Skin epidermis (tissue), 12 donors: Measurements from ENCODE around the gene PRDM16.
A peak's percentile ranks its signal among the peaks of the same experiment; 100 is the strongest.

Experiments
- H3K27ac ChIP-seq, 21 experiments: fragments of 200-600 bp; sonication (generic) in 11 of 21; one replicate each; pipeline ENCODE4 v1.5.0; 2020; ENCODE audit warnings: mild to moderate bottlenecking in 3 of 21, inconsistent platforms in 2 of 21, moderate library complexity in 2 of 21
- H3K4me3 ChIP-seq, 7 experiments: fragments of 200-600 bp; sonication (generic) in 2 of 7; one replicate each; pipeline ENCODE4 v1.5.0; 2020; ENCODE audit warnings: inconsistent platforms in 2 of 7, mild to moderate bottlenecking in 2 of 7, moderate library complexity in 1 of 7

The PRDM16 gene

DNA sequence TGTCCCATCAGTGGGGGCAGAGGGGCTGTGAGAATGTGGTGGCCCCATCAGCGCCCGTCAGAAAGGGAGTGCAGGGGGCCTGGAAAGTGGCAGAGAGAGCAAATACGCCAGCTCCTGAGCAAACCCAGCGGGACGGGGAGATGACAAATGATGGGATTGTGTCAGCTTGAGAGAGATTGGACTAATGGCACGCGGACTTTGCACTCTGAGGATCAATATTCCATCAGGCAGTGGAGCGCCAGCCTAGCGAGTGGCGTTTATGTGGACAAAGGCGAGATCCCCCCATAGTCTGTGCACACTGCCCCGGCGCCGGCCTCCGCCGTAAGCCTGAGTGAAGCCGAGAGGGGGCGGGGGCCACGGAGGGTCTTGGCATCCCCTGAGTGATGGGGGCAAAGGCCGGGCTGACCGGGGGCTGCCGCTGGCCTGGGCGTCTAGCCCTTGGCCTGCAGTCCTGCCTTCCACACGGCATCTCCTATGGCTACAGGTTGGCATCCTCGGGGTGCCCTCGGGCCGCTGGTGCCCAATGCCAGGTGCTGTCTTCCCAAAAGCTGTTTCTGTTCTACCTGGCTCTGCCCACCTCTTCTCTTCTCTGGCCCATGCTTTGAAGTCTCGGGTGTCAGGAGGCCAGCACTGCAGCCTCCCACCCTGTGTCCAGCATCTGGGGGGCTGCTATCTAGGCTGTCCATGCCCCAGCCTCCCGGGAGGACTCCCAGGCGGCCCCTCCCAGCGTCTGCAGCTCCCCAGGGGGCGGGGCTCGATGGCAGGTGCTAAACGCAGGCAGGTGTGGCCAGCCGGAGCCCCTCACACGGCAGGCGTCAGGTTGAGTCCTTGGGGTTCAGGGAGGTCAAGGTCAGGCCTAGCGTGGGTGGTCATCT is 46.5 kb downstream of the PRDM16 start:
- Histone ChIP-seq H3K27ac (no peak overlapping the region), H3K4me3 (no peak overlapping the region)

DNA sequence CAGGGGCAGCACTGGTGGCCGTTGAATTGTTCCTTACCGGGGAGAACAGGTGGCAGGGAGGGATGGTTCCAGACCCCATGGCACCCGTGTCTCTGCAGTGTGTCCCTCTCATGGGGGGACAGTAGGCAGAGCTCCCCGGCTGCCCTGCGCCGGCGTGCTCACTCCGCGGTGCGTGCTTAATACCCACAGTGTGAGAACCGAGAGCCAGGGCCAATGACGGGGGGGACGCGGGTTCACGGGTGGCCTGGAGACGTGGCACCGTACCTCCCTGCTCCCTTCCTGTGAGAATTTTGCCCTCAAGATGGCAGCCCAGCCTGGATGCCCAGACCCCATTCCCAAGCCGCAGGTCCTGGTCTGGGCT is 47.1 kb downstream of the PRDM16 start:
- no peak overlapping the region for H3K27ac ChIP-seq
- H3K4me3 ChIP-seq = no peak overlapping the region

DNA sequence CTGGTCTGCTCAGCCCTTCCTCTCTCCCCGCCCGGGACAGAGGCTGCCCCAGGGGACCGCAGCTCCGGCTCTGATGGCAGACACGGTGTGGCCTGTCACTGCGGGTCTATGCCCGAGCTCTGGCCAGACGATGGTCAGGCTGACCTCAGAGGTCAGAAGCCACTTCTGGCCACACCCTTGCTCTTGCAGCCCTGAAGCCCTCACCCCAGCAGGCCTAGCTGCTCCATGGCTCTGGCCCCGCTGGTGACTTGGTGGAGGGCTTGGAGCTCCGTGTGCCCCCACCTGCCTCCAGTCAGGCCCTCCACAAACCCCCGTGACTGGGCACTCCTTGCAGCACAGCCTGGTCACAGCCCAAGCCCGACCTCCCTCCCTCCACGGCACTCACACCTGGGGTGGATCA is 47.6 kb downstream of the PRDM16 start:
- H3K27ac ChIP-seq = no peak overlapping the region
- no peak overlapping the region for H3K4me3 ChIP-seq

DNA sequence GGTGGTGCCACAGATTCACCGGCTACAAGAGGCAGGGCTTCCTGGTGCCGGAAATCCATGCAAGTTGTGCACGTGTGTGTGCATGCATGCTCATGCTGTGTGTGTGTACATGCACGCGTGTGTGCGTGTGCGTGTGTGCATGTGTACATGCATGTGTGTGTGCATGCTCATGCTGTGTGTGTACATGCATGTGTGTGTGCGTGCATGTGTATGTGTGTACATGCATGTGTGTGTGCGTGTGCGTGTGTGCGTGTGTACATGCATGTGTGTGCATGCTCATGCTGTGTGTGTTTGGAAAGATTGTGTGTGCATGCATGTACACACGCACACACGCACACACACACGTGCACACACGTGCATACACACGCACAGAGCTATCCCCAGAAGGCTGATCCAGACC is 48.9 kb downstream of the PRDM16 start:
- Histone ChIP-seq H3K4me3 (no peak overlapping the region), H3K27ac (no peak overlapping the region)

DNA sequence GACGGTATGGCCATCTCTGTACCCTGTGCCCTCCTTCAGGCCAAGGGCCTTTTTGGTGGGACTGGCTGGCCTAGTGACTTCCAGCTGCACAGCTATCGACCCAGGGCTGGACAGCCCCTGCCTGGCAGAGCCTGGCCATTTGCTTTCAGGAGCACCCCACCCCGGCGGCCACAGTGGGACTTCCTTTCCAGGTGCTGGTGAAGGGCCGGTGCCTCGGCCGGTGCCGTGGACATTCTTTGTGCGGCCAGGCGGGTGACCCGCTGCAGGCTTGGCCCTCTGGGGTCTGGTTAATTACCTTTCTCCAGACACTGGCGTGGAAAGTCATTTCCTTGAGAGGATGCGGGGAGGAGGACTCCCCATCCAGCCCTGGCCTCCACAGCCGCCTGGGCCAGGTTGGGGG is 50.1 kb downstream of the PRDM16 start:
- Histone ChIP-seq H3K27ac (no peak overlapping the region), H3K4me3 (no peak overlapping the region)

DNA sequence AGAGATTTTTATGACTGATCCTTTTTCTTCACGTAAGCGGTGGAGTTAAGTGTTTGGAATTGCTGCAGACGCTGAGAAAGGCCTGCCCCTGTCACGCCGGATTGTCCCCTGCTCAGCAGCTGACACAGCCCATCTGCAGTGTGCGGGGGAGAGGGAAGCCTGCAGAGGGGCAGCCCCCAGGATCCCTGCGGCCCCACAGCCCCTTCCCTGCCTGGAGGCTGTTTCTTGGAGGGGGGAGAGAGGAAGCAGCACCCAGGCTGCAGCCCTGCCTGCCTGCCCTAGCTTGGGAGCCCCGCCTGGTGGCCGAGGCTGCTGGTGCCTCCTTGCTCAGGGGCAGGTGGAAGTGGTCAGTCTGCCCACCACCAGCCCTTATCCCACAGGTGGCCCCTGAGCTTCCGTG is 50.7 kb downstream of the PRDM16 start:
- no peak overlapping the region for H3K27ac ChIP-seq
- no peak overlapping the region for H3K4me3 ChIP-seq

DNA sequence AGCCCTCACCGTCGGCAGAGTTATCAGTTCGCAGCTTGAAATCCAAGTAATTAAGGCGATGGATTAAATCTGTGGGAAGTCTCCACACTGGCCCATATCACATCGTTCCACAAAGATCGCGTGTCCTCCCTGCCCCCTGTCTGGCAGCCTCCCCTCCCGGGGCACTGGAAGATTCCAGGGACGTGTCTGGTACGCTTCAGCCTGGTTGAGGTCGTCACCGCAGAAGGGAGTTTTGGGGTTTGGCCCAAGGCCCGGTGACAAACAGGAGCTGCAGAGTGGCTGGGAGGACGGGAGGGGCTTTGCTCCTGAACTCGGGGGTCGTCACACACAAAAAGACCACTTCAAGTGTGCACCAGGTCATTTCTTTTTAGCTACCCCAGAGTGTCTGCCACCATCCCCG is 51.1 kb downstream of the PRDM16 start:
- no peak overlapping the region for H3K27ac ChIP-seq
- no peak overlapping the region for H3K4me3 ChIP-seq

DNA sequence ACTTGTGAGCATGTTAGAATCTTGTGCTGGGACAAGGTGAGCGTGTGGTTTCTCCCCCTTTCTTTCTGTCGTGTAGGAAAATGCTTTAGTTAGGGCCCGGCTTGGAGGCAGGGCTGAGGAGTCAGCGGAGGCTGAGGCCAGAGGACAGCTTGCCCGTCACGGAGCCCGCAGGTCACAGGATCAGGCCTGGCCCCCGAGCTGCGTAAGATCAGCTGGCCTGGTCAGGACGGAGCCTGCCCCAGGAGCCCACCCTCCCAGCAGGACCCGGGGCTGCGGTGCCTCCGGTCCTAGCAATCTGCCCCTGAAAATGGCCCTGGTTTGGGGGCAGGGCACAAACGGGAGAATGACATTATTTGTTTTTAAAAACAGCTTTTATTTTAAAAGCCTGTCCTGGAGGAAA is 52.0 kb downstream of the PRDM16 start:
- Histone ChIP-seq H3K4me3 (no peak overlapping the region), H3K27ac (no peak overlapping the region)

DNA sequence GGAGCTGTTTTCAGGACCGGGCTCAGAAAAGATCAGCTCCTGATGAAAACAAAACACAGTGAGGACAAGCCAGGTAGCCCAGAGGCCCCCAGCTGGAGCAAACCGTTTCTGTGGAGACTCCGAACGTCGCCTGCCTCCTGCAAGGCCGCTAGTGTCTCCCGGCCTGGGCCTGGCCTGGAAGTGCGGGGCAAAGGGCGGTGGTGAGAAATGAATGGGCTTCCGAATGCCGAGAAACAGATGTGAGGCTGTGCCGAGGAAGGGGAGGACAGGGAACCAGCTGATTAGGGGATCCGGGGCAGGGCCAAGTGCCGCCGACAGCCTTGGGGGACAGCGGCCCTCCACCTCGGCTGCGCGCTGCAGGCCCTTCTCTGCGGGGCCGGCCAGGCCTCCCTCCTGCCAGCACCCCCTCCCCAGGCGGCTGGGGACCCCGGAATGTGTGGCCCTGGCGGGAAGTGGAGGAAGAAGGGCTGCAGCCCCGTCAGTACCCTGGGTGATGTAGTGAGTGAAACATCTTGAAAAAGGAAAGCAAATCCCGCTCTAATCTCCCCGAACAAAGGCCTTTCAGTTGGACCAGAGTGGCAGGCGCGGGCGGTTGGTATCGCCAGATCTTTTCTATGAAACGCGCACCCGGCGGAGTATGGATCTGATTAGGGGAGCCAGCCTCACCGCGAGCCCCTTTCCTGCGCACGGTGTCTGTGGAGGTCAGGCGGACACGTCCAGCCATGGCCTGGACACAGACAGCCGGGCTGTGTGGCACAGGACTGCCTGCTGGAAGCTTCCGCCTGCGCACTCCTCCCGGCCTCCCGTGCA is 52.6 kb downstream of the PRDM16 start:
- H3K27ac ChIP-seq = no peak overlapping the region
- no peak overlapping the region for H3K4me3 ChIP-seq

DNA sequence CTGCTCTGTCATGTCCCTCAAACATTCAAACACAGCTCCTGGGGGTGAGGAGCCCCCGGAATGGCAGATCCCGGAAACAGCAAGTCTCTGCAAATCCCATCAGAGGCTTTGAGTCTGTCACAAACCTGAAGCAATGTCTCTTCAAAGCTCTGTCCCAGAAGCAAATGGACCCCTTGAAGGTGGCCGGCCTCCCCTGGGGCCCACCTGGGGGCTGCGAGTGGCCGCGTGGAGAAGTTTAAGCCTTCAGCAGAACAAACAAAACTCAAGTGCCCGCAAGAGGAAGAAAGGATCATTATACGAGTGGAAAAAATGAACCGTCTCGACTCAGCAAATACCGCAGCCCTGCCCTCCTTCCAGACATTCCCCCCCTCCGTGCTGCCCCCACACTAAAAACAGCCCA is 53.3 kb downstream of the PRDM16 start:
- no peak overlapping the region for H3K27ac ChIP-seq
- H3K4me3 ChIP-seq = no peak overlapping the region

DNA sequence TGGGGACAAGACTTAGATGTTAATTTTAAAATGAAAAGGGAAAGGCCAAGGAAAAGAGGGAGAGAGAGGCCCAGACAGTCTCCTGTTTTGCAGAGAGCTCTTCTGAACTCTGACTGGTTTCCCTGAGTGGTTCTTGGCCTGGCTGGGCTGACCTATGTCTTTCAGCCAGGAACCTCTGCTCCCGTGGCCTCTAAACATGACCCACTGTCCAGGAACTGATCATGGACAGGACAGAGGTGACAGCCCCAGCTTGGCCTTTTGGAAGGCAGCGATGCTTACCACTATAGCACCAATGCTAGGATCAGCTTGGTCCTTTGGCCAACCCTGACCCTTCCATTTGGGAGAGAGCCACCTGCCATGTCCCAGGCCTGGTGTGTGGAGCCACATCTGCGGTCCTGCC is 55.2 kb downstream of the PRDM16 start:
- H3K4me3 ChIP-seq = no peak overlapping the region
- H3K27ac ChIP-seq = no peak overlapping the region

DNA sequence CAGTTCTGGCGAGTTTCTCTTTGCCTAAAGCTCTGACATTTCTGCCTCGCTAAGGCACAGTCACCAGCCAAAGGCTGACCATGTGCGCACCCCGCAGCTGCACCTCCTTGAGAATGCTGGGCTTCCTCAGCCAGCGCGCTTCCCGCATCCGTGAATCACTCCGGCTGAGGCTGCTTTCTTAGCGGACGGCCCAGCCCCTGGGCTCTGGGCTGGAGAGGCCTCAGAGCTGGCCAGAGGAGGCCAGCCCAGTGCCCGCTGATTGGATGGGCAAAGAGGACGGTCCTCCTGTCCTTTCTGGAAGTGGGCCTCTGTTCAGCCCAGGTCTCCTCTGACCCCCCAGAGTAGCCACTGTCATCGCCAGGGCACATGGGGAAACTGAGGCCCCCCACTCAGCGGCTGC is 56.1 kb downstream of the PRDM16 start:
- no peak overlapping the region for H3K4me3 ChIP-seq
- no peak overlapping the region for H3K27ac ChIP-seq

DNA sequence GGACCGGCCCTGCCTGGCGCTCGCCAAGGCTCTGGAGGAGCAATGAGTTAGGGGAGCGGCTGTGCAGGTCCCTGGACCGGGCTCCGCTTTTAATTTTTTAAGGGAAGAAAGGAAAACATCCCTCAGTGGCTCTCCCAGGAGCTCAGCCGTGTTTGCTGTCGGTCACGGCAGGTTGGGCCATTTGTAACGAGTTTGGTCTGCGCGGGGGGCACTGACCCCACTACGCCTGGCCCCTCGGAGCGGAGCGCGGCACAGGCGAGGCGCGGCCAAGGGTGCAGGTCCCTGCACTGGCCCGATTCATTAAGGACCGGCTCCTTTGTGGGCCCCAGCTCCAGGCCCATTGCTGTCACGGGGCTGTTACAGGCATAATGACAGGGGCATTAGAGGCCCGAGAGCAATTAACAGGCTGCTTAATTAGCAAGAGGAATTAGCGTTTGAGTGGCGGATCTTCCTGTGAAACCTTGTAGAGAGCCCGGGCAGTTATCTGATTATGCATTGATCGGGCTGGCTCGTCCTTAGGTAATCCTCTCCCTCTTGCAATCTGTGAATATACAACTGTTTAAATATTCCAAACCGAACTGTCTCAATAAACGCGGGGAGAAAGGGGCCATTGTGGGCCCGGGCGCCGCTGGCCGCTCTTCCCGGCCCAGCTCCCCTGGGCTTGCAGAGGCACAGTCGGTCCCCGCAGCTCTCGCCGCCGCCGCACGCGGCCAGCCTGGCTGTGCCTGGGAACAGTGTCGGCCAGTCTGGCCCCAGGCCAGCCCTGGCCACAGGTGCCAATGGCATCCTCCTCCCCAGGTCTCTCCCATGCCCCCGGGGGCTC is 56.8 kb downstream of the PRDM16 start:
- Histone ChIP-seq H3K4me3 (no peak overlapping the region), H3K27ac (peak overlapping the region in 1 of 21 experiments; percentile 17)

DNA sequence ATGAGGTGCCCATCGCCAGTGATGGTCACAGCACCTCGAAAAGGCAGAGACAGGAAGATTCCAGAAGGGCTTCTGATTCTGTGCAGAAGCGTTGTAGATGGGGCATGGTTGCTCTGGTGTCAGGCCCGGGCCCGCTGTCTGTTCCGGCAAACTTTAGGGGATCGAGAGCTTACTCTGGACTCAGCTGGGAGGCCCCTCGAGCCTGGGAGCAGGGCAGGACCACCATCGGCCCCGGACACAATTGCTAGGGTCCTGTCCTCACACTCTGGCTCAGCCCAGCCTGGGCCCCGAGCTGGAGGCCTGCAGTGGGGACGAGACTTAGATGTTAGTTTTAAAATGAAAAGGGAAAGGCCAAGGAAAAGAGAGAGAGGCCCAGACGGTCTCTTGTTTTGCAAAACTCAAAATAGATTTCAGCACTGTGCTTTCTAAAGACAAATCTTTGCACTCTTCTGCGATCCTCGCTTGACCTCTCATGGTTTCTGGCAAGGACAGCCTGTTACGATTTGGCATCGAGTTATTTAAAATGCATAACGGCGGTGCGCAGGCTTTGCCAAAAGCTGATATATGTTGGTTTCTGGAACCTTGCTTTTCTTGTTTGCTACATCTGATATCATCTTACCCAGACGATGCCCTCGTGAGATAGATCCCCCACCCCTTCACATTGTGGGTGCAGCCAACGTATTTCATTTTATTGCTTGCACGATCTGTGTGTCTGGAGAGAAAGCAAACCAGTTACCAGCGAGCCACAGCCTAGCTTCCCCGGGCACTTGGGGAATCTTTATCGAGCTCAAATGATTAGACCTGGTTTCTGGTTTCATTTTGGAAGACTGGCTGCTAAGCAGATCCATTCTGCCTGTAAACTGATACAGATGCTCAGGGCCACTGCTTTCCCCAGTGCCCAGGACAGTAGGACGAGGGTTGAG is 58.0 kb downstream of the PRDM16 start:
- no peak overlapping the region for H3K4me3 ChIP-seq
- peak overlapping the region in 1 of 21 experiments; percentile 55 for H3K27ac ChIP-seq

DNA sequence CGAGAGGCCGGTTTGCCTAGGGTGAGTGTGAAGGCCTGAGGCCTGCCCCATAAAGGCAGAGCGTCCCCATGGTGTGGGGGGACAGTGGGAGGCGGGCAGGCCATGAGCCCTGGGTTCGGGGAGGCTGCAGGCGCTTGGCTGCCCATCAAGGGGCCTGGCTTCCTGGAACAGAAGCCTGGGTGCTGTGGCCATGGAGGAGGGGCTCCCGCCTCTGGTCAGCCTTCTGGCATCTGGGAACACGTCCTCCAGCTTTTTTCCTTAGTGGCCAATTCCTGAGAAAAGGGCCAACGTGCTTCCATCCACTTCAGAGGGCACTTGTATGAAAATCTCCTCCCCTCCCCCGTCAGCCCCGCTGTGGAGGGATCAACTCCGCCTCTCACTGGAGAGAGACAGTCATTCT is 58.7 kb downstream of the PRDM16 start:
- H3K27ac ChIP-seq = peak overlapping the region in 1 of 21 experiments; percentile 55

DNA sequence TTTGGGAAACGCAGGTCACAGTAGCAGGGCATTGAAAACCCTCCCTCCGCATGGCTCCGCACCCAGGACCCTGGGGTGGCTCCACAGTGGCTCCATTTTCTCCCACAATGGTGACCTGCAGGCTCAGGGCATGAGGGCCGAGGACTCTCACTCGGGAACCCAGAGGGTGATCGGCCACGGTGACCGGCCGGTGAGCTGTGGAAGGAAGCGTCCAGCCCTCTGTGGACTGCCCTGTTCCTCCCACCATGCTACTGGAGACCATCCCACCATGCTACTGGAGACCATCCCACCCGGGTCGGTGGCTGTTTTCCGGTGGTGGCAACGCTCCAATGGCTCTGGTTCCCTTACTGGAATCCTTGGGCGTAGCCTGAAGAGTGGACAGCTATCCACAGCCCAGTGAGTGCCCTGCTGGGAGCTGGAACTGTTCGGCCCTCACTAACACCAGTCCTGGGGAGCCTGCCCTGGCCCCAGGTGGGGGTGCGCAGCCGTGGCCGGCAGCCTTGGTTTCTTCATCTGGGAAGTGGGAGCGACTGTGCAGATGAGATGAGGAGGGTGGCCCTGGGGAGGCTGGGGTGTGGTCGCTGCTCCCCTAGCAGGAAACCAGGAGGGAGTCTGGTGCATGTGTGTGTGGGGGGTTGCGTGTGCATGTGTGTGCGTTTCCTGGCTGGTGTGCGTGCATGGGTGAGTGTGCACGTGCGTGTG is 59.6 kb downstream of the PRDM16 start:
- H3K4me3 ChIP-seq = no peak overlapping the region
- no peak overlapping the region for H3K27ac ChIP-seq

More for the DNA sequence above, 58.7 kb downstream of the PRDM16 start:
- no peak overlapping the region for H3K4me3 ChIP-seq

DNA sequence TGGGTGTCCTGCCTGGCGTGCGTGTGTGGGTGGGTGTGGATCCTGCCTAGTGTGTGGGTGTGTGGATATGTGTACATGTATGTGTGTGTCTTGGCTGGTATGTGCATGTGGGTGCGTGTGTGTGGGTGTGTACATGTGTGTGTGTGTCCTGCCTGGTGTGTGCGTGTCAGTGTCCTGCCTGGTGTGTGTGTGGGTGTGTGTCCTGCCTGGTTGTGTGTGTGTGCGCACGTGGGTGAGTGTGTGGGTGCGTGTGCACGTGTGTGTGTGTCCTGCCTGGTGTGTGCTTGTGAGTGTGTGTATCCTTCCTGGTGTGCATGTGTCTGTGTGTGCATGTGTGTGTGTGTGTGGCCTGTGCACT is 60.1 kb downstream of the PRDM16 start:
- Histone ChIP-seq H3K27ac (no peak overlapping the region), H3K4me3 (no peak overlapping the region)

DNA sequence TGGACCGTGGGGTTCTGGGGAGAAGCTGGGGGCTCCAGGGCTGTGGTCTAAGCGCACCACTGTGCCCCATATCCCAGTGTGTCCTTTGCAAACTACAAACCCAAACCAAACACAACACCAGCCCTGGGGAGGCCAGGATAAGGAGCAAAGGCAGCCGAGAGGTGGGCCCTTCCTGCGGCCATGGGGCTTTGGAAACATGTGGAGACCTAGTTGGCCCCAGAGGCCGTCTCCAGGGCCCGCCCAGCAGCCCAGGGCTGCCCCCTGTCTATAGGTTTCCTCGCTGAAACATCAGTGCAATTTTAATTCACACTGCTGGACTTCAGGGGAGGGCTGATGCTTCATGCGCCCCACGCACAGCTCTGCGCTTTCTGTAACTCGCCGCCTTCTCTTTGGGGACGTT is 61.3 kb downstream of the PRDM16 start:
- Histone ChIP-seq H3K27ac (no peak overlapping the region), H3K4me3 (no peak overlapping the region)

DNA sequence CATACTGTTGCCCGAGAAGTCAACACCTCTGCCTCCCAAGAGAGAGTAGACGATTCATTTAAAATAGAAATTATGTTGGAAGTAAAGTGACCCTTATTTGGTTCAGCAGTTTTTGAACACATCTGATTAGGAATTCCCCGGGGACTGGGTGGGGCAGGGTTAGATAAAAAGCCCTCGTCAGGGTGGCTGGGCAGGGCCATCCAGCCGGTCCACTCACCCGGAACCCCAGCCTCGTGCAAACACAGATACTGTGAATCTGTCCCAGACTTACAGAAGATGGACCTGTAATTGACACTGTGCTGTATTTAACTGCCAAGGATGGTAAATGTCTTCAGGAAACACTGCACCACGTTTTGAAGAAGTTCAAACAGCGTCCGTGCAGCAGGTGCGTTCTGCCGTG is 63.7 kb downstream of the PRDM16 start:
- Histone ChIP-seq H3K27ac (no peak overlapping the region), H3K4me3 (no peak overlapping the region)
